Stomach (tissue), 9 donors: Measurements from ENCODE around the gene RAB3C. TPM values are rescaled to one million over a fixed set of nuclear protein-coding genes. Genes with fewer than 3 reads are reported as not detected.
A peak's percentile ranks its signal among the peaks of the same experiment; 100 is the strongest.
"Not testable (repeated sequence)": the region's sequence is repeated elsewhere in the genome, so short reads cannot be mapped to it uniquely, and the experiment has no call there.

Experiments
- DNase-seq, 2 donors: peaks; one replicate each; pipeline versions ENCODE4 v3.0.0 to v3.0.0-alpha.2; 2013 to 2019
- H3K27ac ChIP-seq, 5 donors: fragments of 200-600 bp in 4 of 5; sonication (generic) in 4 of 5; one replicate each; pipeline ENCODE4 v1.5.1; 2013 to 2019; ENCODE audit warnings: mild to moderate bottlenecking in 1 of 5, moderate library complexity in 1 of 5
- H3K27me3 ChIP-seq, 3 donors: fragments of 200-600 bp; sonication (generic); one replicate each; pipeline ENCODE4 v1.5.1; 2017 to 2019; ENCODE audit warnings: mixed run types in 1 of 3
- H3K36me3 ChIP-seq, 4 donors: fragments of 200-600 bp; sonication (generic); 1 replicate in 3 of 4; 2 replicates in 1 of 4; pipeline ENCODE4 v1.5.1; 2016 to 2019
- H3K4me1 ChIP-seq, 4 donors: fragments of 200-600 bp; sonication (generic); one replicate each; pipeline ENCODE4 v1.5.1; 2016 to 2019
- H3K4me3 ChIP-seq, 4 donors: fragments of 200-600 bp; sonication (generic) in 3 of 4; one replicate each; pipeline ENCODE4 v1.5.1; 2016 to 2019; ENCODE audit warnings: mild to moderate bottlenecking in 1 of 4
- H3K9me3 ChIP-seq, 4 donors: fragments of 200-600 bp; sonication (generic); one replicate each; pipeline ENCODE4 v1.5.1; 2016 to 2019
- CTCF ChIP-seq, 7 experiments: fragments of 450-650 bp in 4 of 7; fragments of 200-600 bp in 3 of 7; sonication (generic) in 3 of 7; IDR thresholded peaks; one replicate each; pipeline ENCODE4 v1.5.1; 2016 to 2019; ENCODE audit warnings: antibody characterized with exemption in 7 of 7, control low read depth in 2 of 7, mild to moderate bottlenecking in 1 of 7
- EP300 ChIP-seq: sonication (generic); formaldehyde crosslinking; IDR thresholded peaks from one replicate; pipeline ENCODE4 v1.6.1; 2017; ENCODE audit warnings: antibody characterized with exemption
- POLR2A ChIP-seq, 4 donors: fragments of 450-650 bp; IDR thresholded peaks; one replicate each; pipeline ENCODE4 v1.6.1; 2016; ENCODE audit warnings: antibody characterized with exemption in 4 of 4, control low read depth in 2 of 4, mild to moderate bottlenecking in 1 of 4, moderate library complexity in 1 of 4
- POLR2AphosphoS5 ChIP-seq, 3 donors: sonication (generic); formaldehyde crosslinking; IDR thresholded peaks; one replicate each; pipeline ENCODE4 v1.6.1; 2016; ENCODE audit warnings: antibody characterized with exemption in 3 of 3
- WGBS, 5 donors: extraction: QIAGEN DNeasy Blood & Tissue Kit in 3 of 5; methylation state at CpG; one replicate each; pipeline versions ENCODE4 v1.1.5 to v1.1.7; 2013 to 2018; 5-methylcytosine and 5-hydroxymethylcytosine counted together
- intact Hi-C: fragments of 100-400 bp; cut with DNase I; formaldehyde crosslinking; loops from one replicate; pipeline ENCODE4 v1.15.1; 2023; ENCODE audit warnings: low total_unique reads
- polyA plus RNA-seq, 3 donors: library from polyadenylated mRNA; stranded (reverse); fragments of 200-250 nt; gene quantifications; one replicate each; pipeline ENCODE4 v1.2.3, GENCODE V29; 2013
- total RNA-seq, 5 donors: library from RNA; depleted of rRNA; stranded (reverse); fragments of >200 nt; gene quantifications; one replicate each; pipeline versions ENCODE4 v1.1.0 to v1.2.3, GENCODE V29; 2014 to 2016
- donor health status: healthy with polysubstance abuse.
- donor health status: Bipolar disorder and iron deficiency.
- donor health status: healthy.

Gene RAB3C
- total and polyA plus RNA-seq, 8 donors = 0.31 to 7.9 (median 2.2) TPM; not detected in 3

GRCh38 chr5:58565033-58565432 is 17.8 kb upstream of the RAB3C start:
- no peaks in the 10 kb centered on the region for H3K36me3 ChIP-seq
- H3K27ac ChIP-seq = no peak overlapping the region
- H3K4me3 ChIP-seq = no peak overlapping the region
- no peak for DNase-seq
- H3K27me3 ChIP-seq = no peaks in the 10 kb centered on the region
- TF ChIP-seq CTCF (IDR thresholded peaks at IDR 0.05) (no peak), POLR2AphosphoS5 (IDR thresholded peaks at IDR 0.05) (no peak), EP300 (no peak), POLR2A (IDR thresholded peaks at IDR 0.05) (no peak)
- intact Hi-C loops = no loop called here
- H3K4me1 ChIP-seq = no peaks in the 10 kb centered on the region
- 85 to 91% (median 88%) methylated on average over 4 of the region's 4 CpGs for WGBS, 5 donors
- H3K9me3 ChIP-seq = peaks cover 0 to 16% (median 10%) of the 10 kb centered on the region in 4 donors

- H3K27ac ChIP-seq = no peak overlapping the region
- TF ChIP-seq EP300 (no peak), CTCF (IDR thresholded peaks at IDR 0.05) (no peak), POLR2AphosphoS5 (IDR thresholded peaks at IDR 0.05) (no peak), POLR2A (IDR thresholded peaks at IDR 0.05) (no peak)
- no peaks in the 10 kb centered on the region for H3K36me3 ChIP-seq
- DNase-seq = peak in 1 of 2 donors; percentile 3
- H3K9me3 ChIP-seq = peaks cover 0 to 8% (median 5%) of the 10 kb centered on the region in 4 donors
- H3K4me1 ChIP-seq = no peaks in the 10 kb centered on the region
- no peaks in the 10 kb centered on the region for H3K27me3 ChIP-seq
- 41 to 52% (median 42%) methylated on average over 2 of the region's 2 CpGs for WGBS, 5 donors
- intact Hi-C loops = no loop called here
- no peak overlapping the region for H3K4me3 ChIP-seq
These were observed 11.4 kb upstream of the RAB3C start for GRCh38 chr5:58571501-58571900.

GRCh38 chr5:58572973-58573372 is 9.9 kb upstream of the RAB3C start:
- H3K4me1 ChIP-seq, H3K27ac ChIP-seq, H3K4me3 ChIP-seq, H3K36me3 ChIP-seq, H3K27me3 ChIP-seq, intact Hi-C loops, H3K9me3 ChIP-seq, DNase-seq: not testable (repeated sequence)
- 72 to 91% (median 84%) methylated on average over 5 of the region's 5 CpGs for WGBS, 5 donors

- intact Hi-C loops = no loop called here
- H3K4me1 ChIP-seq = peaks cover 4 to 21% (median 18%) of the 10 kb centered on the region in 4 donors
- 64 to 75% (median 71%) methylated on average over 4 of the region's 4 CpGs for WGBS, 5 donors
- no peaks in the 10 kb centered on the region for H3K36me3 ChIP-seq
- peaks cover 0 to 3% (median 0%) of the 10 kb centered on the region in 4 donors for H3K9me3 ChIP-seq
- H3K27ac ChIP-seq = no peak overlapping the region
- no peak for TF ChIP-seq POLR2AphosphoS5 (IDR thresholded peaks at IDR 0.05)
- H3K27me3 ChIP-seq = peaks cover 0 to 51% (median 17%) of the 10 kb centered on the region in 3 donors
- no peak overlapping the region for H3K4me3 ChIP-seq
- no peak for DNase-seq
These were observed 3.1 kb upstream of the RAB3C start for GRCh38 chr5:58579781-58580180.

- Histone ChIP-seq H3K4me3 (peak overlapping the region; percentile 46 to 69 (median 58)), H3K27me3 (peaks cover 0 to 51% (median 17%) of the 10 kb centered on the region in 3 donors), H3K27ac (peak overlapping the region in 3 of 5 donors; percentile 21 to 41 (median 32)), H3K9me3 (peaks cover 0 to under 1% (median 0%) of the 10 kb centered on the region in 4 donors), H3K4me1 (peaks cover 4 to 21% (median 18%) of the 10 kb centered on the region in 4 donors), H3K36me3 (no peaks in the 10 kb centered on the region)
- DNase-seq = peak in 1 of 2 donors; percentile 73
- 1 to 3% (median 2%) methylated on average over 38 of the region's 38 CpGs for WGBS, 5 donors
- intact Hi-C loops = no loop called here
- TF ChIP-seq CTCF (IDR thresholded peaks at IDR 0.05) (no peak), POLR2AphosphoS5 (IDR thresholded peaks at IDR 0.05) (no peak), POLR2A (IDR thresholded peaks at IDR 0.05) (no peak), EP300 (no peak)
These were observed 664 bp upstream of the RAB3C start for GRCh38 chr5:58582019-58582802.
